Measurements from ENCODE around the gene SHC1.

DNA sequence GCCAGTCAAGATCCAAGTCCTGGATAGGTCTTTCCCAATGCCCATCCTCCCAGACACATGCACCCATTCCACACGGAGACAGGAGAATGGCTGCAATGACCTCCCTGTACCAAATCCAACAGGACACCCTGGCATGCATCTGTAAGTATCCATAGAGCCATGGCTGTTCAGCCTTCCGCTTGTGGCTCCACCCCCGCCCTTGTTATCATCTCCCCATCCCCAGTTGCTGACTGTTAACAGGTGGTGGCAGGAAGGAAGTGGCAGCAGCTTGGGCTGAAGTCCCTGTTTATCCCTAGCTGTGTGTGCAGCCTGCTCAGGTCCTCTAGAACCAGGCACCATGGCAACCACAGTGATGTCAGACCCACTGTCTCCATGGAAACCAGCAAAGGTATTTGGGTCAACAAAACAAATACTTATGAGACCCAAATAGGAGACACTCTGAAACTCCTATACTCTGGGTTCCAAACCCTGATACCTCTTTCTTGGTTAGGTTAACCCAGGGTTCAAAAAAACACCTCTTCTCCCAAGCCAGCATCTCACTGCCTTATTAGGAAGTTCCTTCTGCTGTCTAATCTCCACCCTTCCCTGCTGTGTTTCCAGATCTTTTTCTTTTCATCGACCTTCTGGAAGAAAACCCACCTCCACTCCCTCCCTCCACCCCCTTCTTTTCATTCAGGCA, 15.4 kb downstream of the SHC1 start:
- TF ChIP-seq ZNF302 (tag by site-specific recombination; IDR thresholded peaks at IDR 0.05; ENCODE audit: low read depth) (no peak), ZNF324 (tag by site-specific recombination; IDR thresholded peaks at IDR 0.05) (no peak), ZBTB20 (tag by site-specific recombination; IDR thresholded peaks at IDR 0.05) (no peak), ZNF121 (tag by site-specific recombination; IDR thresholded peaks at IDR 0.05) (no peak), ZFP41 (tag by site-specific recombination; IDR thresholded peaks at IDR 0.05; ENCODE audit: borderline replicate concordance) (no peak), ZNF140 (tag by site-specific recombination; IDR thresholded peaks at IDR 0.05) (no peak)
- TF ChIP-seq, protein P1, sequence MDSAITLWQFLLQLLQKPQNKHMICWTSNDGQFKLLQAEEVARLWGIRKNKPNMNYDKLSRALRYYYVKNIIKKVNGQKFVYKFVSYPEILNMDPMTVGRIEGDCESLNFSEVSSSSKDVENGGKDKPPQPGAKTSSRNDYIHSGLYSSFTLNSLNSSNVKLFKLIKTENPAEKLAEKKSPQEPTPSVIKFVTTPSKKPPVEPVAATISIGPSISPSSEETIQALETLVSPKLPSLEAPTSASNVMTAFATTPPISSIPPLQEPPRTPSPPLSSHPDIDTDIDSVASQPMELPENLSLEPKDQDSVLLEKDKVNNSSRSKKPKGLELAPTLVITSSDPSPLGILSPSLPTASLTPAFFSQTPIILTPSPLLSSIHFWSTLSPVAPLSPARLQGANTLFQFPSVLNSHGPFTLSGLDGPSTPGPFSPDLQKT (IDR thresholded peaks at IDR 0.05; ENCODE audit: borderline replicate concordance, low read depth, low read length) = no peak

Measured in HEK293 (cell line).